ENCODE data around the gene AKAP10. TPM values are rescaled to one million over a fixed set of nuclear protein-coding genes. Genes with fewer than 3 reads are reported as not detected.

The AKAP10 gene
- total RNA-seq, 1 donor from 2014 or later, result 29.8 TPM

- peaks cover 5% of the 10 kb centered on the region for H3K27me3 Mint-ChIP-seq (ENCODE audit: unreplicated experiment)
- no peak overlapping the region for H3K4me3 Mint-ChIP-seq (ENCODE audit: unreplicated experiment)
- H3K9me3 Mint-ChIP-seq (ENCODE audit: unreplicated experiment), result peaks cover 4% of the 10 kb centered on the region
- no peak for DNase-seq
- H3K4me1 Mint-ChIP-seq (ENCODE audit: low read depth, unreplicated experiment), result no peaks in the 10 kb centered on the region
- H3K36me3 Mint-ChIP-seq (ENCODE audit: unreplicated experiment), result no peaks in the 10 kb centered on the region
- TF ChIP-seq CTCF (IDR thresholded peaks at IDR 0.05; ENCODE audit: partially characterized antibody, unreplicated experiment), result no peak
- H3K27ac Mint-ChIP-seq (ENCODE audit: unreplicated experiment), result no peak overlapping the region
These were observed 13.7 kb upstream of the AKAP10 start for GRCh38 chr17:19991252-19991885.

DNA sequence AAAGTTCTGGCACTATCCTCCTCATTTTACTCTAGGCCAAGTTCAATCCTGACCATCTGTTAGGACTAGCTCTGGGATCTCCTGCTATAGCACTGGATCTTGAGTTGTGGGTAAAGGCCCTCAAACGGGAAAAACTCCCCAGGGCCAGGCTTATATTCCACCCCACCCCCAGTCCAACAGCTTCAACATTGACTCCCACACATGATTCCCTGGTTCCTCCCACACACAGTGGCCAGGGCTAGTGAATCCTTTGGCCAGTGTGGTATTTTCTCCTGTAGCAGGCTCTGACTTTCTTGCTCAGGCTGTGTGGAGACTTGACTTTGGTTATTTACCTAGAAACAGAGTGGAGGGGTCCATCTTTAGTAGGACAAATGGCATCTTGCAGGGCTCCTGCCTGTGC is 10.3 kb upstream of the AKAP10 start:
- H3K27me3 Mint-ChIP-seq (ENCODE audit: unreplicated experiment), result peaks cover 3% of the 10 kb centered on the region
- no peaks in the 10 kb centered on the region for H3K4me1 Mint-ChIP-seq (ENCODE audit: low read depth, unreplicated experiment)
- H3K4me3 Mint-ChIP-seq (ENCODE audit: unreplicated experiment), result no peak overlapping the region
- no peak for TF ChIP-seq CTCF (IDR thresholded peaks at IDR 0.05; ENCODE audit: partially characterized antibody, unreplicated experiment)
- no peak for DNase-seq
- H3K9me3 Mint-ChIP-seq (ENCODE audit: unreplicated experiment), result peaks cover 1% of the 10 kb centered on the region
- no peaks in the 10 kb centered on the region for H3K36me3 Mint-ChIP-seq (ENCODE audit: unreplicated experiment)
- no peak overlapping the region for H3K27ac Mint-ChIP-seq (ENCODE audit: unreplicated experiment)

DNA sequence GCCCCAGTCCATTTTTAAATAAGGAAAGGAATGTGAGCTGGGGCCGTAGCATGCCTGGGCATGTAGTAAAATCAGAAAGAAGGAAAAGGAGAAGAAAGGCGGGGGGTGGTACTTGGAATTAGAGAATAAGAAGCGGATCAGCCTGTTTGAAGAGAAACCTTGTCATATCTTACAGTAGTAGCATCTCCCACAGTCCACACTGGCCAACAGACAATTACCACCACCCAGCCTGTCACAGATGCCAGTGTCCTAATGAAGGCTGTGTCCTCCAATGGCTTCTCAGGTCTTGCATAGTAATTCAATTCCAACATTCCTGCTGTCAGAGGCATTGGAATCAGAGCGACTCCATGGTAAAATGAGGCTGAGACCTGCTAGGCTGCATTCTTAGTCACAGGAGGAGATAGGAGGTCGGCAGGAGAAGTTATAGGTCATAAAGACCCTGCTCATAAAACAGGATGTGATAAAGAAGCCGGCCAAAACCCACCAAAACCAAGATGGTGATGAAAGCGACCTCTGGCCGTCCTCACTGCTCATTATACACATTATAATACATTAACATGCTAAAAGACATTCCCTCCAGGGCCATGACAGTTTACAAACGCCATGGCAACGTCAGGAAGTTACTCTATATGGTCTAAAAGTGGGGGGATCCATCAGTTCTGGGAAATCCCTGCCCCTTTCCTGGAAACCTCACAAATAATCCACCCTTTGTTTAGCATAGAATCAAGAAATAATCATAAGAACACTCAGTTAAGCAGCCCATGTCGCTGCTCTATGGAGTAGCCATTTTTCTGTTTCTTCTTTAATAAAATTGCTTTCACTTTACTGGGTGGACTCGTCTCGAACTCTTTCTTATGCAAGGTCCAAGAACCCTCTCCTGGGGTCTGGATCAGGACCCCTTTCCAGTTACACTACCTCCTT is 9.6 kb upstream of the AKAP10 start:
- Mint-ChIP-seq H3K27me3 (ENCODE audit: unreplicated experiment) (peaks cover 3% of the 10 kb centered on the region), H3K9me3 (ENCODE audit: unreplicated experiment) (peaks cover 1% of the 10 kb centered on the region), H3K4me3 (ENCODE audit: unreplicated experiment) (no peak overlapping the region), H3K36me3 (ENCODE audit: unreplicated experiment) (no peaks in the 10 kb centered on the region), H3K4me1 (ENCODE audit: low read depth, unreplicated experiment) (no peaks in the 10 kb centered on the region), H3K27ac (ENCODE audit: unreplicated experiment) (no peak overlapping the region)
- no peak for TF ChIP-seq CTCF (IDR thresholded peaks at IDR 0.05; ENCODE audit: partially characterized antibody, unreplicated experiment)
- DNase-seq, result no peak

DNA sequence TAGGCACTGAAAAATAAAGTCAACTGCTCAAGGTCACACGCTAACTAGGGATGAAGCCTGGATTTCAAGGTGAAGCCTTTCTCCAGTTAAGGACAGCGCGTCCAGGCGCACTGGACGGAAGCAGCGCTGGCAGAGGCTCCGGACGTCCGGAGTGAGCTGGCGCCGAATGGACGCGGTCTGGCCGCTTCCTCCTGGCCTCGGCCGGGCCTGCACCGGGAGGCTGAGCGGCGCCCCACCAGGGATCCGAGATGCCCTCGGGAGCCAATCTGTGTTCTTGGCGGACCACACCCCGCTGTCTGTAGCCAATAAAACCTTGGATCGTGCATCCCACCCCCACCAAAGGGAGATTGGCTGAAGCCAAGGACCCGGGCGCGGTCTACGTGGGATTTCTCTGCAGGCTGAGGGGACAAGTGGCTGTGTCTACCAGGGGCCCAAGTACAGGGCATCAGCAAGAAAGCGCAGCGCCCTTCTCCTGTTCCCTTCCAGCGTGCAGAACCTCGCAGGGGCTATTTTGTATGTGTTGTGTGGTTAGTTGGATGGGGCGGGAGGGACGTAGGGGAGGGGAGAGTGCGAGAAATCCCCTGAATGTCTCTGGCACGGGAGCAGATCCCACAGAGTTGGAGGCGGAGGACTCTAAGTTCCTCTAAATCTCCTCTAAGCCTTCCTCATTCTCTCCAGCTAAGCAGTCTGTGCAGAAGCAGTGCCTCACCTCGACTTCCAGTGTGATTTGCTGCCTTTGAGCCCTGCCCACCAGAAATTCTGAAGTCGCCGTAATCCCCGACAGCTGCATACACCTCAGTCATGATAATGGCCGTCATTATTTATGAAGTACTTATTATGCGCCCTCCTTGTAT is 2.5 kb upstream of the AKAP10 start:
- H3K4me1 Mint-ChIP-seq (ENCODE audit: low read depth, unreplicated experiment), result no peaks in the 10 kb centered on the region
- no peak for DNase-seq
- no peak overlapping the region for H3K4me3 Mint-ChIP-seq (ENCODE audit: unreplicated experiment)
- H3K9me3 Mint-ChIP-seq (ENCODE audit: unreplicated experiment), result peaks cover 9% of the 10 kb centered on the region
- H3K27ac Mint-ChIP-seq (ENCODE audit: unreplicated experiment), result no peak overlapping the region
- TF ChIP-seq CTCF (IDR thresholded peaks at IDR 0.05; ENCODE audit: partially characterized antibody, unreplicated experiment), result no peak
- H3K27me3 Mint-ChIP-seq (ENCODE audit: unreplicated experiment), result peaks cover 2% of the 10 kb centered on the region
- H3K36me3 Mint-ChIP-seq (ENCODE audit: unreplicated experiment), result no peaks in the 10 kb centered on the region

Data from glutamatergic neuron (in vitro differentiated cells).